Suprapubic skin (tissue), 4 donors: ENCODE measurements around the gene UBE2F. TPM values are rescaled to one million over a fixed set of nuclear protein-coding genes. Genes with fewer than 3 reads are reported as not detected.
"Not testable (repeated sequence)": the region's sequence is repeated elsewhere in the genome, so short reads cannot be mapped to it uniquely, and the experiment has no call there.

Experiments
- DNase-seq, 2 donors: peaks; one replicate each; pipeline ENCODE4 v3.0.0-alpha.2; 2019; ENCODE audit warnings: low spot score in 2 of 2
- H3K27ac ChIP-seq: fragments of 200-600 bp; sonication (generic); one replicate; pipeline ENCODE4 v1.5.1; 2019
- H3K27me3 ChIP-seq: fragments of 200-600 bp; sonication (generic); one replicate; pipeline ENCODE4 v1.5.1; 2019
- H3K36me3 ChIP-seq: fragments of 200-600 bp; sonication (generic); one replicate; pipeline ENCODE4 v1.5.1; 2019
- H3K4me1 ChIP-seq: fragments of 200-600 bp; sonication (generic); one replicate; pipeline ENCODE4 v1.5.1; 2019
- H3K4me3 ChIP-seq: fragments of 200-600 bp; sonication (generic); one replicate; pipeline ENCODE4 v1.5.1; 2019; ENCODE audit warnings: mild to moderate bottlenecking
- H3K9me3 ChIP-seq: fragments of 200-600 bp; sonication (generic); one replicate; pipeline ENCODE4 v1.5.1; 2019
- EP300 ChIP-seq: sonication (generic); formaldehyde crosslinking; IDR thresholded peaks from one replicate; pipeline ENCODE4 v1.6.1; 2017; ENCODE audit warnings: antibody characterized with exemption
- POLR2A ChIP-seq, 2 donors: fragments of 450-650 bp; IDR thresholded peaks; one replicate each; pipeline ENCODE4 v1.6.1; 2017; ENCODE audit warnings: antibody characterized with exemption in 2 of 2, mild to moderate bottlenecking in 2 of 2, moderate library complexity in 2 of 2
- POLR2AphosphoS5 ChIP-seq, 3 donors: sonication (generic); formaldehyde crosslinking; IDR thresholded peaks; one replicate each; pipeline ENCODE4 v1.6.1; 2017; ENCODE audit warnings: antibody characterized with exemption in 3 of 3
- WGBS: methylation state at CpG from one replicate; pipeline ENCODE4 v1.1.5; 2018; 5-methylcytosine and 5-hydroxymethylcytosine counted together
- total RNA-seq, 4 donors: library from RNA; depleted of rRNA; stranded (reverse); fragments of >200 nt; gene quantifications; one replicate each; pipeline ENCODE4 v1.1.0, GENCODE V29; 2016
- TF ChIP-seq, protein P1 (sequence below), 2 donors: fragments of 200-600 bp in 1 of 2; fragments of 450-650 bp in 1 of 2; sonication (generic) in 1 of 2; IDR thresholded peaks; one replicate each; pipeline ENCODE4 v1.5.1; 2016 to 2019; ENCODE audit warnings: antibody characterized with exemption in 2 of 2, mild to moderate bottlenecking in 1 of 2, moderate library complexity in 1 of 2

UBE2F gene
- total RNA-seq, 4 donors from 2014 or later: 32.2 to 63.6 (median 39.7) TPM

GRCh38 chr2:237978058-237978712 lies 11.4 kb downstream of the UBE2F start:
- WGBS: 100% methylated on average over 1 of the region's 8 CpGs
- Histone ChIP-seq H3K9me3 (no peaks in the 10 kb centered on the region), H3K27ac (no peak overlapping the region), H3K27me3 (no peaks in the 10 kb centered on the region), H3K4me3 (no peak overlapping the region), H3K36me3 (peaks cover 7% of the 10 kb centered on the region), H3K4me1 (peaks cover 23% of the 10 kb centered on the region)
- TF ChIP-seq, protein P1, sequence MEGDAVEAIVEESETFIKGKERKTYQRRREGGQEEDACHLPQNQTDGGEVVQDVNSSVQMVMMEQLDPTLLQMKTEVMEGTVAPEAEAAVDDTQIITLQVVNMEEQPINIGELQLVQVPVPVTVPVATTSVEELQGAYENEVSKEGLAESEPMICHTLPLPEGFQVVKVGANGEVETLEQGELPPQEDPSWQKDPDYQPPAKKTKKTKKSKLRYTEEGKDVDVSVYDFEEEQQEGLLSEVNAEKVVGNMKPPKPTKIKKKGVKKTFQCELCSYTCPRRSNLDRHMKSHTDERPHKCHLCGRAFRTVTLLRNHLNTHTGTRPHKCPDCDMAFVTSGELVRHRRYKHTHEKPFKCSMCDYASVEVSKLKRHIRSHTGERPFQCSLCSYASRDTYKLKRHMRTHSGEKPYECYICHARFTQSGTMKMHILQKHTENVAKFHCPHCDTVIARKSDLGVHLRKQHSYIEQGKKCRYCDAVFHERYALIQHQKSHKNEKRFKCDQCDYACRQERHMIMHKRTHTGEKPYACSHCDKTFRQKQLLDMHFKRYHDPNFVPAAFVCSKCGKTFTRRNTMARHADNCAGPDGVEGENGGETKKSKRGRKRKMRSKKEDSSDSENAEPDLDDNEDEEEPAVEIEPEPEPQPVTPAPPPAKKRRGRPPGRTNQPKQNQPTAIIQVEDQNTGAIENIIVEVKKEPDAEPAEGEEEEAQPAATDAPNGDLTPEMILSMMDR (IDR thresholded peaks at IDR 0.05): no peak
- TF ChIP-seq POLR2AphosphoS5 (IDR thresholded peaks at IDR 0.05): no peak
- TF ChIP-seq EP300: no peak
- DNase-seq: peak in 1 of 2 donors; percentile 64

DNA sequence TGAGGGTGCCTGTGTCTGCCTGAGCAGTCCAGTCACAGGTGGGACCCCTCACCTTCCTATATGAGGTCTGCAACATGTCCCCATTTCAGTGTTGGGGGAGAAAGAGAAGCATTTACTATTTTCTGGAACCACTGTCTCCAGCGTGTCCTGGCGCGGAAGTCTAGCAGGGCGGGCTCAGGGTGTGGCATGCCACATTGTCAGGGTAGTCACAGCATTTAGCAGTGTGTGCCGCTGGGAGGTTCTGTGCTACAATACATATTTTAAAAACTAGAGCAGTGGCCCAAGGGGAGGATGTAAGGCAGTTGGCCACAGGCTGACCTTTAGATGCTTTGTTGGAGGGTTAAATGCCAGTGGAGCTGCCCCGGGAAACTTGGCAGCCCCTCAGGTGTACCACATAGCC lies 12.5 kb downstream of the UBE2F start:
- Histone ChIP-seq H3K27me3 (no peaks in the 10 kb centered on the region), H3K36me3 (peaks cover 7% of the 10 kb centered on the region), H3K4me3 (no peak overlapping the region), H3K27ac (no peak overlapping the region), H3K9me3 (no peaks in the 10 kb centered on the region), H3K4me1 (peaks cover 28% of the 10 kb centered on the region)
- no peak for DNase-seq
- WGBS: 41% methylated on average over 6 of the region's 6 CpGs
- no peak for TF ChIP-seq EP300

DNA sequence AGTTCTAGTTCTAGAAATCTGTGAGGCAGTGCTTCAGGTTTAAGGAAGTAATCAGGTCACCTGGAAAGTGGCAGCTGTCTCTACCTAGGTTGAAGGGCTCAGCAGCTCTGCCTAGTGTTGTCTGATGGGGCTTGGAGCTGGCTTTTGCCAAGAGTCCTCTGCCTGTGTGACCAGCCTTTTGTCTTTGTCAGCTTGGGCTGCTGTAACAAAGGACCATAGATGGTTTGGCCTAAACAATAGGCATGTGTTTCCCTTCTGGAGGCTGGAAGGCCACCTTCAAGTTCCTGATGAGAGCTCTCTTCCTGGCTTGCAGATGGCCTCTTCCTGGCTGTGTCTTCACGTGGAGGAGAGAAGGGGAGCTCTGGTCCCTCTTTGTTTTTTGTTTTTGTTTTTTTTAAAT lies 13.3 kb downstream of the UBE2F start:
- H3K27ac ChIP-seq: no peak overlapping the region
- no peak overlapping the region for H3K4me3 ChIP-seq
- TF ChIP-seq, protein P1 (IDR thresholded peaks at IDR 0.05): no peak
- 83% methylated on average over 1 of the region's 1 CpG for WGBS
- peaks cover 4% of the 10 kb centered on the region for H3K36me3 ChIP-seq
- no peaks in the 10 kb centered on the region for H3K9me3 ChIP-seq
- no peak for DNase-seq
- H3K4me1 ChIP-seq: peaks cover 28% of the 10 kb centered on the region
- no peaks in the 10 kb centered on the region for H3K27me3 ChIP-seq

DNA sequence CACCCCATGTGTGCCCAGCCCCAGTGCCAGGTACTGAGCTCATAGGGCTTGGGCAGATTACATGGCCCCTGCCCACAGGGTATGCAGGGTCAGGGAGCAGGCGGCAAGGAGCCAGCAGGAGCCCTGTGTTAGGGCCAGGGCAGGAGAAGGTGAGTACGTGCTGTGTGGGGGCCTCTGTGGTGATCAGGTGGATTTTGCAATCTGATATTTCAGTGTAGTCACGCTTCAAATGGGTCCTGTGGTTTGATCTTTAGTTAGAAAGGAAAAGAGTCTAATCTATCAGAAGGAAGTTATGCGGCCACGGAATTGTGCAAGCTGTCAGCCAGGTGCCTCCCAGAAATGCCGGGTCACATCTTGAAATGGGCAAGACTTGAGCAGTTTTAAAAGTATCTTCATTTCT lies 13.9 kb downstream of the UBE2F start:
- WGBS: 60% methylated on average over 6 of the region's 6 CpGs
- Histone ChIP-seq H3K4me3 (no peak overlapping the region), H3K27ac (no peak overlapping the region), H3K36me3 (peaks cover 3% of the 10 kb centered on the region), H3K9me3 (no peaks in the 10 kb centered on the region), H3K4me1 (peaks cover 28% of the 10 kb centered on the region), H3K27me3 (no peaks in the 10 kb centered on the region)
- no peak for DNase-seq
- TF ChIP-seq POLR2AphosphoS5 (IDR thresholded peaks at IDR 0.05) (no peak), POLR2A (IDR thresholded peaks at IDR 0.05) (no peak), EP300 (no peak)
- TF ChIP-seq, protein P1 (IDR thresholded peaks at IDR 0.05): no peak

DNA sequence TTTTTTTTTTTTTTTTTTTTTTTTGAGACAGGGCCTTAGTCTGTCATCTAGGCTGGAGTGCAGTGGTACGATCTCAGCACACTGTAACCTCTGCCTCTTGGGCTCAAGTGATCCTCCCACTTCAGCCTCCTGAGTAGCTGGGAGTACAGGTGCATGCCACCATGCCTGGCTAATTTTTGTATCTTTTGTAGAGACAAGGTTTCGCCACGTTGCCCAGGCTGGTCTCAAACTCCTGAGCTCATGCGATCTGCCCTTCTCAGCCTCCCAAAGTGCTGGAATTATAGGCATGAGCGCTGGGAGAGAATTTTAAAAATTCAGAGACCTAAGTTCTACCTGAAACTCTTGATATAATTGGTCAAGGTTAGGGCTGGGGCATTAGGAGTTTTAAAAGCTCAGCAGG lies 14.8 kb downstream of the UBE2F start:
- H3K4me1 ChIP-seq: peaks cover 28% of the 10 kb centered on the region
- not testable (repeated sequence) for H3K36me3 ChIP-seq, H3K9me3 ChIP-seq, H3K27me3 ChIP-seq, H3K27ac ChIP-seq, DNase-seq, H3K4me3 ChIP-seq
- WGBS: 98% methylated on average over 5 of the region's 5 CpGs

- no peaks in the 10 kb centered on the region for H3K9me3 ChIP-seq
- WGBS: 89% methylated on average over 9 of the region's 9 CpGs
- H3K4me1 ChIP-seq: peaks cover 28% of the 10 kb centered on the region
- no peaks in the 10 kb centered on the region for H3K36me3 ChIP-seq
- no peak overlapping the region for H3K27ac ChIP-seq
- H3K27me3 ChIP-seq: no peaks in the 10 kb centered on the region
- no peak for DNase-seq
- H3K4me3 ChIP-seq: no peak overlapping the region
- no peak for TF ChIP-seq POLR2A (IDR thresholded peaks at IDR 0.05)
- no peak for TF ChIP-seq EP300
- TF ChIP-seq POLR2AphosphoS5 (IDR thresholded peaks at IDR 0.05): no peak
- TF ChIP-seq, protein P1 (IDR thresholded peaks at IDR 0.05): no peak
Measured at GRCh38 chr2:237982039-237982725, 15.4 kb downstream of the UBE2F start.
